Endothelial cell of umbilical vein (primary cell): ENCODE measurements around the gene STK32C. TPM values are rescaled to one million over a fixed set of nuclear protein-coding genes. Genes with fewer than 3 reads are reported as not detected.

Experiments
- BruUV-seq: library from RNA; stranded (reverse); fragments of 400-500 nt; replicated peaks from 2 replicates; lab custom pipeline; 2021; lab: Mats Ljungman, UMichigan
- CTCF ChIA-PET: fragments of 300-600, 350-600 bp; sonication (Branson Sonifier 250); formaldehyde crosslinking; loops from one replicate; lab custom pipeline; 2021; ENCODE audit warnings: antibody characterized with exemption, inconsistent platforms; lab: Charles Lee
- POLR2A ChIA-PET: fragments of 300-600, 350-600 bp; sonication (Branson Sonifier 250); formaldehyde crosslinking; loops from one replicate; lab custom pipeline; 2021; ENCODE audit warnings: antibody characterized with exemption, inconsistent platforms; lab: Charles Lee
- DNase-seq: peaks from one replicate; pipeline ENCODE4 v3.0.0-alpha.2; 2011; ENCODE audit warnings: low read depth, low spot score
- FAIRE-seq: peaks from 2 replicates; lab custom pipeline; 2011; peaks lifted over from hg19 to GRCh38; lab: Jason Lieb, UNC
- H2AFZ ChIP-seq: 2 replicates; pipeline ENCODE4 v1.6.0; 2012; ENCODE audit warnings: low read depth, low read length, control low read depth, inconsistent platforms
- H3K27ac ChIP-seq: 2 replicates; pipeline ENCODE4 v1.5.1; 2011; ENCODE audit warnings: low read depth, mild to moderate bottlenecking, control low read depth, low read length, moderate library complexity; ENCODE audit not compliant: insufficient read depth
- H3K27me3 ChIP-seq, 2 experiments: 2 replicates each; pipeline versions ENCODE4 v1.6.0 to v1.6.1; 2011; ENCODE audit warnings: low read length in 2 of 2, mixed read lengths in 1 of 2; ENCODE audit not compliant: control insufficient read depth in 2 of 2, insufficient read depth in 2 of 2
- H3K36me3 ChIP-seq, 2 experiments: 2 replicates in 1 of 2; 3 replicates in 1 of 2; pipeline ENCODE4 v1.5.1; 2011; ENCODE audit warnings: low read length in 2 of 2, mild to moderate bottlenecking in 1 of 2, moderate library complexity in 1 of 2; ENCODE audit not compliant: control insufficient read depth in 2 of 2, insufficient read depth in 2 of 2; ENCODE audit errors: extremely low read depth in 1 of 2
- H3K4me1 ChIP-seq: 3 replicates; pipeline ENCODE4 v1.5.1; 2011; ENCODE audit warnings: mild to moderate bottlenecking, low read length; ENCODE audit not compliant: control insufficient read depth, insufficient read depth; ENCODE audit errors: extremely low read depth
- H3K4me2 ChIP-seq: 2 replicates; pipeline ENCODE4 v1.6.1; 2011; ENCODE audit warnings: low read length, control low read depth, mixed read lengths; ENCODE audit not compliant: insufficient read depth
- H3K4me3 ChIP-seq, 3 experiments: fragments of 200-600 bp in 1 of 3; sonication (generic), shearing (Covaris generic) in 1 of 3; replicated peaks in 1 of 3; 2 replicates each; pipeline ENCODE4 v1.5.1; 2011 to 2016; ENCODE audit warnings: control low read depth in 3 of 3, low read length in 3 of 3, mild to moderate bottlenecking in 2 of 3, inconsistent platforms in 1 of 3, low read depth in 1 of 3, moderate library complexity in 1 of 3; ENCODE audit not compliant: insufficient read depth in 1 of 3
- H3K79me2 ChIP-seq: 2 replicates; pipeline ENCODE4 v1.6.0; 2012; ENCODE audit warnings: low read length, inconsistent platforms; ENCODE audit not compliant: control insufficient read depth, insufficient read depth
- H3K9ac ChIP-seq: replicated peaks from 2 replicates; pipeline ENCODE3; 2011; ENCODE audit warnings: low read length, control low read depth; ENCODE audit not compliant: insufficient read depth; ENCODE audit errors: extremely low read depth
- H3K9me1 ChIP-seq: replicated peaks from 3 replicates; pipeline ENCODE4 v1.6.0; 2011; ENCODE audit warnings: mild to moderate bottlenecking, low read length; ENCODE audit not compliant: control insufficient read depth, insufficient read depth; ENCODE audit errors: extremely low read depth
- H3K9me3 ChIP-seq: replicated peaks from 2 replicates; pipeline ENCODE4 v1.5.1; 2012; ENCODE audit warnings: low read length, inconsistent platforms; ENCODE audit not compliant: control insufficient read depth, insufficient read depth
- H4K20me1 ChIP-seq: replicated peaks from 2 replicates; pipeline ENCODE3; 2011; ENCODE audit warnings: mild to moderate bottlenecking, low read length; ENCODE audit not compliant: control insufficient read depth, insufficient read depth; ENCODE audit errors: extremely low read depth
- FOS ChIP-seq: IDR thresholded peaks from 2 replicates; pipeline ENCODE4 v1.6.1; 2011; ENCODE audit warnings: mild to moderate bottlenecking, low read length, moderate library complexity, borderline replicate concordance; ENCODE audit not compliant: insufficient read depth
- GATA2 ChIP-seq: IDR thresholded peaks from 2 replicates; pipeline ENCODE4 v1.7.0; 2011; ENCODE audit warnings: low read depth, mild to moderate bottlenecking, moderate library complexity, mixed read lengths, low read length; ENCODE audit not compliant: insufficient read length, insufficient read depth
- JUN ChIP-seq: IDR thresholded peaks from 2 replicates; pipeline ENCODE4 v1.6.1; 2011; ENCODE audit warnings: borderline replicate concordance, low read depth; ENCODE audit not compliant: insufficient read length, insufficient read depth
- POLR2A ChIP-seq: IDR thresholded peaks from 2 replicates; pipeline ENCODE4 v1.6.1; 2012; ENCODE audit warnings: low read depth, mild to moderate bottlenecking, control low read depth, low read length
- POLR2AphosphoS5 ChIP-seq: IDR thresholded peaks from 2 replicates; pipeline ENCODE4 v1.6.1; 2012; ENCODE audit warnings: low read depth, mild to moderate bottlenecking, control low read depth, low read length, moderate library complexity; ENCODE audit not compliant: insufficient read depth
- dilution Hi-C: fragments of 300-500 bp; cut with MboI; formaldehyde crosslinking; loops from one replicate; pipeline ENCODE4 v1.15.0; 2019; ENCODE audit warnings: low sequenced_read_pairs; ENCODE audit not compliant: extremely low pct_ligation_motif_present
- intact Hi-C: fragments of 100-400 bp; cut with micrococcal nuclease; formaldehyde crosslinking; loops from one replicate; pipeline ENCODE4 v1.10.0; 2022
- polyA plus RNA-seq, 4 experiments: library from polyadenylated mRNA; depleted of rRNA in 3 of 4; stranded (reverse) in 3 of 4; unstranded in 1 of 4; fragments of >200 nt; gene quantifications; 2 replicates each; pipeline versions ENCODE4 v1.2.1 to v1.2.3, GENCODE V29; 2011 to 2012; ENCODE audit warnings: missing spikeins in 1 of 4
- total RNA-seq: library from RNA; stranded (reverse); gene quantifications from 2 replicates; pipeline ENCODE4 v1.2.3, GENCODE V29; 2021
- TF ChIP-seq, protein P1 (sequence below), 2 donors: IDR thresholded peaks; 1 replicate in 1 of 2; 2 replicates in 1 of 2; pipeline ENCODE4 v1.5.1; 2011; ENCODE audit warnings: low read length in 2 of 2, mild to moderate bottlenecking in 2 of 2, moderate library complexity in 2 of 2, control low read depth in 1 of 2, inconsistent platforms in 1 of 2, low read depth in 1 of 2; ENCODE audit not compliant: insufficient read depth in 1 of 2; ENCODE audit errors: extremely low read depth in 1 of 2
- TF ChIP-seq, protein P2 (sequence below): IDR thresholded peaks from 2 replicates; pipeline ENCODE4 v1.6.1; 2011; ENCODE audit not compliant: insufficient read depth, insufficient read length

STK32C gene
- total and polyA plus RNA-seq, 2 donors (not counting 3 experiments of a cell fraction or from before 2014, with no cell fraction given): 5.4 to 14.1 TPM

DNA sequence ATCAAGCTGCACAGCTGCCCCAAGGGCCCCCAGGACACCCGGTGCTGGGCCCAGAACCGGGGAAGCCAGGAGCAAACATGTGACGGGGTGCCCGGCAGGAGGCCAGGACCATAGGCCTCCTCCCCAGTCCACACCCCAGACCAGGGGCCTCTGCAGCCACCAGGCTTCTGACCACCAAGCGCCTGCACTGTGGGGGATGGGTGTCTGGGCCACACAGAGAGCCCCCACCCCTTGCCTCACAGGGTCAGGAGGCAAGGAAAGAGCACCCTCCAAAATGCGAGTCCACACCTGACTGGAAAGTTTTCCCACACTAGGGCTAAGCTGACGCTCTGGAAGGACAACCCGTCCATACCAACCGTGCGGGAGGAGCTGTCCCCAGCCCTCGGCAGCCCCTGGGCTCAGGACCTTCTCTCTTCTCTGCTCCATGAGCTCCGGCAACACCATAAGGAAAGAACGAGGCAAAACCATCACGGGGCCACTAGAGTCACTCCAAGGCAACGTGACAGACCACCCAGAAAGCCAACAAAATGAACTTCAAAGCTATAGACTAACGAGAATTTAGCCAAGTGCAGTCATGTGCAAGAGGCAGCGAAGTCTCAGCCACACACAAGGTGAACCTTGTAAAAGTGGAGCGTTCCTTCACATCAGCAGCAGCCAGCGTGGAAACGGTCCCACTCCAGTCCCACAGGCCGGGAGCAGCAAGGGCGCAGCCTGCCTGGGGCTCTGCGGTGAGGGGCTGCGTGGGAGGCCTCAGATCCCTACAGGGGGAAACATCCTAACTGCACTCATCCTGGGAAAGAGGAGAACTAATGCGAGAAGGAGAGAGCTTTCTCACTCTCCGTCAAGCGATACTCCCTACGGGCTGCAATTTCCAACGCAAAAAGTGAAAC, 5.1 kb downstream of the STK32C start:
- Histone ChIP-seq H3K36me3 (no peaks in the 10 kb centered on the region), H3K27ac (no peak overlapping the region), H3K27me3 (peaks cover 4 to 7% of the 10 kb centered on the region in 2 experiments), H3K9me1 (no peaks in the 10 kb centered on the region), H3K4me3 (no peak overlapping the region), H3K4me2 (no peak overlapping the region), H2AFZ (no peak overlapping the region), H3K79me2 (no peaks in the 10 kb centered on the region), H4K20me1 (no peaks in the 10 kb centered on the region), H3K9ac (no peak overlapping the region), H3K9me3 (no peaks in the 10 kb centered on the region), H3K4me1 (no peaks in the 10 kb centered on the region)
- dilution Hi-C loops (no loop called here), intact Hi-C loops (no loop called here)
- no peak for TF ChIP-seq POLR2A
- no peak for TF ChIP-seq JUN
- no peak for TF ChIP-seq FOS
- TF ChIP-seq POLR2AphosphoS5: no peak
- TF ChIP-seq, protein P1, sequence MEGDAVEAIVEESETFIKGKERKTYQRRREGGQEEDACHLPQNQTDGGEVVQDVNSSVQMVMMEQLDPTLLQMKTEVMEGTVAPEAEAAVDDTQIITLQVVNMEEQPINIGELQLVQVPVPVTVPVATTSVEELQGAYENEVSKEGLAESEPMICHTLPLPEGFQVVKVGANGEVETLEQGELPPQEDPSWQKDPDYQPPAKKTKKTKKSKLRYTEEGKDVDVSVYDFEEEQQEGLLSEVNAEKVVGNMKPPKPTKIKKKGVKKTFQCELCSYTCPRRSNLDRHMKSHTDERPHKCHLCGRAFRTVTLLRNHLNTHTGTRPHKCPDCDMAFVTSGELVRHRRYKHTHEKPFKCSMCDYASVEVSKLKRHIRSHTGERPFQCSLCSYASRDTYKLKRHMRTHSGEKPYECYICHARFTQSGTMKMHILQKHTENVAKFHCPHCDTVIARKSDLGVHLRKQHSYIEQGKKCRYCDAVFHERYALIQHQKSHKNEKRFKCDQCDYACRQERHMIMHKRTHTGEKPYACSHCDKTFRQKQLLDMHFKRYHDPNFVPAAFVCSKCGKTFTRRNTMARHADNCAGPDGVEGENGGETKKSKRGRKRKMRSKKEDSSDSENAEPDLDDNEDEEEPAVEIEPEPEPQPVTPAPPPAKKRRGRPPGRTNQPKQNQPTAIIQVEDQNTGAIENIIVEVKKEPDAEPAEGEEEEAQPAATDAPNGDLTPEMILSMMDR (IDR thresholded peaks at IDR 0.05; ENCODE audit: extremely low read depth in 1 of 2, insufficient read depth in 1 of 2, low read depth in 1 of 2, low read length in 2 of 2): no peak
- TF ChIP-seq, protein P2, sequence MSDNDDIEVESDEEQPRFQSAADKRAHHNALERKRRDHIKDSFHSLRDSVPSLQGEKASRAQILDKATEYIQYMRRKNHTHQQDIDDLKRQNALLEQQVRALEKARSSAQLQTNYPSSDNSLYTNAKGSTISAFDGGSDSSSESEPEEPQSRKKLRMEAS: no peak
- TF ChIP-seq GATA2: no peak
- FAIRE-seq (no peak), DNase-seq (no peak)
- POLR2A ChIA-PET: no interaction called here
- CTCF ChIA-PET: no interaction called here
- BruUV-seq: no TSS peak
